Mesenchymal stem cell (in vitro differentiated cells and primary cell): ENCODE data around the gene MGMT.

ENCODE experiments used
- DNase-seq: peaks from one replicate; pipeline ENCODE4 v3.0.0-alpha.2; 2013
- H2AFZ ChIP-seq: one replicate; pipeline ENCODE4 v1.6.1; 2013; ENCODE audit warnings: low read depth, mild to moderate bottlenecking, control low read depth, inconsistent platforms, low read length, moderate library complexity
- H2AK5ac ChIP-seq: 2 replicates; pipeline ENCODE4 v1.6.1; 2013; ENCODE audit warnings: low read length, moderate library complexity, mild to moderate bottlenecking, inconsistent platforms; ENCODE audit not compliant: severe bottlenecking
- H2BK120ac ChIP-seq: one replicate; pipeline ENCODE4 v1.6.1; 2013; ENCODE audit warnings: low read depth, mild to moderate bottlenecking, inconsistent platforms, low read length, moderate library complexity
- H2BK12ac ChIP-seq, 2 experiments: one replicate each; pipeline ENCODE4 v1.6.1; 2013; ENCODE audit warnings: inconsistent platforms in 2 of 2, low read length in 2 of 2, mild to moderate bottlenecking in 2 of 2, moderate library complexity in 2 of 2, control low read depth in 1 of 2
- H2BK15ac ChIP-seq: one replicate; pipeline ENCODE4 v1.6.1; 2013; ENCODE audit warnings: mild to moderate bottlenecking, low read depth, inconsistent platforms; ENCODE audit not compliant: poor library complexity, severe bottlenecking
- H2BK5ac ChIP-seq: 2 replicates; pipeline ENCODE4 v1.6.1; 2013; ENCODE audit warnings: low read depth, mild to moderate bottlenecking, low read length, control low read depth, inconsistent platforms; ENCODE audit not compliant: poor library complexity, severe bottlenecking
- H3K14ac ChIP-seq, 2 experiments: one replicate each; pipeline ENCODE4 v1.6.1; 2013; ENCODE audit warnings: inconsistent platforms in 2 of 2, low read length in 2 of 2, control low read depth in 1 of 2, mild to moderate bottlenecking in 1 of 2, moderate library complexity in 1 of 2
- H3K18ac ChIP-seq, 2 experiments: one replicate each; pipeline ENCODE4 v1.6.1; 2013; ENCODE audit warnings: inconsistent platforms in 2 of 2, low read length in 2 of 2, control low read depth in 1 of 2, low read depth in 1 of 2, mild to moderate bottlenecking in 1 of 2
- H3K23ac ChIP-seq, 2 experiments: one replicate each; pipeline ENCODE4 v1.6.1; 2013; ENCODE audit warnings: inconsistent platforms in 2 of 2, low read length in 2 of 2, mild to moderate bottlenecking in 2 of 2, moderate library complexity in 2 of 2, control low read depth in 1 of 2
- H3K27ac ChIP-seq: 2 replicates; pipeline ENCODE4 v1.5.1; 2013; ENCODE audit warnings: mild to moderate bottlenecking, moderate library complexity, low read length, control low read depth, inconsistent platforms; ENCODE audit not compliant: poor library complexity, severe bottlenecking
- H3K27me3 ChIP-seq, 2 experiments: 2 replicates each; pipeline versions ENCODE4 v1.6.1 to v1.7.0; 2013; ENCODE audit warnings: low read length in 2 of 2, mild to moderate bottlenecking in 2 of 2, moderate library complexity in 2 of 2, control low read depth in 1 of 2, inconsistent platforms in 1 of 2; ENCODE audit not compliant: control insufficient read depth in 1 of 2, insufficient read depth in 1 of 2
- H3K36me3 ChIP-seq, 2 experiments: 2 replicates each; pipeline versions ENCODE4 v1.6.1 to v1.7.0; 2013; ENCODE audit warnings: low read length in 2 of 2, control low read depth in 1 of 2, inconsistent platforms in 1 of 2, low read depth in 1 of 2, mild to moderate bottlenecking in 1 of 2; ENCODE audit not compliant: insufficient read depth in 2 of 2, control insufficient read depth in 1 of 2
- H3K4ac ChIP-seq, 2 experiments: one replicate each; pipeline ENCODE4 v1.6.1; 2013; ENCODE audit warnings: inconsistent platforms in 2 of 2, low read length in 2 of 2, mild to moderate bottlenecking in 2 of 2, moderate library complexity in 2 of 2, control low read depth in 1 of 2, low read depth in 1 of 2
- H3K4me1 ChIP-seq: 2 replicates; pipeline ENCODE4 v1.6.1; 2013; ENCODE audit warnings: low read depth, low read length, control low read depth; ENCODE audit not compliant: control insufficient read depth, insufficient read depth
- H3K4me2 ChIP-seq: 2 replicates; pipeline ENCODE4 v1.6.1; 2013; ENCODE audit warnings: low read length, mild to moderate bottlenecking, inconsistent platforms; ENCODE audit not compliant: poor library complexity, severe bottlenecking
- H3K4me3 ChIP-seq, 2 experiments: 2 replicates each; pipeline versions ENCODE4 v1.5.1 to v1.7.0; 2013; ENCODE audit warnings: low read length in 2 of 2, mild to moderate bottlenecking in 2 of 2, control low read depth in 1 of 2, low read depth in 1 of 2; ENCODE audit not compliant: insufficient read depth in 1 of 2
- H3K79me1 ChIP-seq: replicated peaks from 2 replicates; pipeline ENCODE4 v1.6.1; 2013; ENCODE audit warnings: mild to moderate bottlenecking, control low read depth, low read length, inconsistent platforms; ENCODE audit not compliant: poor library complexity, severe bottlenecking
- H3K9ac ChIP-seq: 2 replicates; pipeline ENCODE4 v1.7.0; 2013; ENCODE audit warnings: mild to moderate bottlenecking, low read length, moderate library complexity
- H3K9me3 ChIP-seq: 2 replicates; pipeline ENCODE4 v1.7.0; 2013; ENCODE audit warnings: mild to moderate bottlenecking, low read length; ENCODE audit not compliant: control insufficient read depth
- H4K8ac ChIP-seq: one replicate; pipeline ENCODE4 v1.6.1; 2013; ENCODE audit warnings: inconsistent platforms, mild to moderate bottlenecking, low read length, moderate library complexity
- H4K91ac ChIP-seq: one replicate; pipeline ENCODE4 v1.6.1; 2013; ENCODE audit warnings: mild to moderate bottlenecking, low read length, inconsistent platforms
- WGBS: methylation state at CpG from one replicate; pipeline ENCODE4 v1.1.7; 2013; ENCODE audit warnings: mixed read lengths; 5-methylcytosine and 5-hydroxymethylcytosine counted together

Gene MGMT

GRCh38 chr10:129786216-129786615 lies 319.2 kb downstream of the MGMT start:
- no peaks in the 10 kb centered on the region for H3K36me3 ChIP-seq

GRCh38 chr10:129787557-129787956 lies 320.5 kb downstream of the MGMT start:
- no peak overlapping the region for H3K4ac ChIP-seq
- no peaks in the 10 kb centered on the region for H3K9me3 ChIP-seq
- no peaks in the 10 kb centered on the region for H3K4me1 ChIP-seq
- H3K79me1 ChIP-seq, result no peaks in the 10 kb centered on the region
- no peak overlapping the region for H2BK120ac ChIP-seq
- H3K9ac ChIP-seq, result no peak overlapping the region
- H2BK15ac ChIP-seq, result no peak overlapping the region
- H3K18ac ChIP-seq, result no peak overlapping the region
- H3K27ac ChIP-seq, result no peak overlapping the region
- no peak overlapping the region for H3K14ac ChIP-seq
- H3K23ac ChIP-seq, result no peak overlapping the region
- H2BK12ac ChIP-seq, result no peak overlapping the region
- 67% methylated on average over 4 of the region's 5 CpGs for WGBS
- no peak overlapping the region for H3K4me2 ChIP-seq
- H2AK5ac ChIP-seq, result no peak overlapping the region
- no peak overlapping the region for H2BK5ac ChIP-seq
- DNase-seq, result no peak
- no peak overlapping the region for H4K8ac ChIP-seq
- no peak overlapping the region for H3K4me3 ChIP-seq
- H4K91ac ChIP-seq, result no peak overlapping the region
- H3K27me3 ChIP-seq, result no peaks in the 10 kb centered on the region
- no peak overlapping the region for H2AFZ ChIP-seq
- no peaks in the 10 kb centered on the region for H3K36me3 ChIP-seq

More at GRCh38 chr10:129786216-129786615, 319.2 kb downstream of the MGMT start:
- Histone ChIP-seq H2BK5ac (no peak overlapping the region), H2BK15ac (no peak overlapping the region), H3K4me1 (no peaks in the 10 kb centered on the region), H2BK120ac (no peak overlapping the region), H3K9me3 (no peaks in the 10 kb centered on the region), H2AFZ (no peak overlapping the region), H3K4ac (no peak overlapping the region), H3K4me3 (no peak overlapping the region), H3K9ac (no peak overlapping the region), H4K8ac (no peak overlapping the region), H3K18ac (no peak overlapping the region), H3K23ac (no peak overlapping the region), H4K91ac (no peak overlapping the region), H3K79me1 (no peaks in the 10 kb centered on the region), H2BK12ac (no peak overlapping the region), H2AK5ac (no peak overlapping the region), H3K14ac (no peak overlapping the region), H3K27me3 (no peaks in the 10 kb centered on the region), H3K4me2 (no peak overlapping the region), H3K27ac (no peak overlapping the region)
- WGBS, result 81% methylated on average over 10 of the region's 10 CpGs
- DNase-seq, result no peak

- Histone ChIP-seq H2AFZ (no peak overlapping the region), H3K14ac (no peak overlapping the region), H3K4ac (no peak overlapping the region), H3K27me3 (no peaks in the 10 kb centered on the region), H2AK5ac (no peak overlapping the region), H2BK120ac (no peak overlapping the region), H4K91ac (no peak overlapping the region), H3K36me3 (no peaks in the 10 kb centered on the region), H3K18ac (no peak overlapping the region), H2BK15ac (no peak overlapping the region), H2BK12ac (no peak overlapping the region), H3K4me1 (no peaks in the 10 kb centered on the region), H3K4me2 (no peak overlapping the region), H3K27ac (no peak overlapping the region), H3K4me3 (no peak overlapping the region), H3K79me1 (no peaks in the 10 kb centered on the region), H3K9ac (no peak overlapping the region), H2BK5ac (no peak overlapping the region), H3K23ac (no peak overlapping the region), H4K8ac (no peak overlapping the region), H3K9me3 (no peaks in the 10 kb centered on the region)
- 85% methylated on average over 10 of the region's 10 CpGs for WGBS
- DNase-seq, result no peak
Measured at GRCh38 chr10:129788215-129788614, 321.2 kb downstream of the MGMT start.

GRCh38 chr10:129790715-129791446 lies 323.8 kb downstream of the MGMT start:
- Histone ChIP-seq H3K9ac (no peak overlapping the region), H3K4me3 (no peak overlapping the region), H3K4me1 (no peaks in the 10 kb centered on the region), H3K23ac (no peak overlapping the region), H3K18ac (no peak overlapping the region), H2BK15ac (no peak overlapping the region), H2AK5ac (no peak overlapping the region), H2BK12ac (no peak overlapping the region), H4K8ac (no peak overlapping the region), H2BK5ac (no peak overlapping the region), H3K9me3 (no peaks in the 10 kb centered on the region), H3K14ac (no peak overlapping the region), H3K27me3 (no peaks in the 10 kb centered on the region), H3K36me3 (no peaks in the 10 kb centered on the region), H4K91ac (no peak overlapping the region), H2AFZ (no peak overlapping the region), H3K4ac (no peak overlapping the region), H3K27ac (no peak overlapping the region), H3K79me1 (no peaks in the 10 kb centered on the region), H2BK120ac (no peak overlapping the region), H3K4me2 (no peak overlapping the region)
- WGBS, result 89% methylated on average over 17 of the region's 17 CpGs
- DNase-seq, result no peak
